ENCODE measurements around the gene SC5D.

DNA sequence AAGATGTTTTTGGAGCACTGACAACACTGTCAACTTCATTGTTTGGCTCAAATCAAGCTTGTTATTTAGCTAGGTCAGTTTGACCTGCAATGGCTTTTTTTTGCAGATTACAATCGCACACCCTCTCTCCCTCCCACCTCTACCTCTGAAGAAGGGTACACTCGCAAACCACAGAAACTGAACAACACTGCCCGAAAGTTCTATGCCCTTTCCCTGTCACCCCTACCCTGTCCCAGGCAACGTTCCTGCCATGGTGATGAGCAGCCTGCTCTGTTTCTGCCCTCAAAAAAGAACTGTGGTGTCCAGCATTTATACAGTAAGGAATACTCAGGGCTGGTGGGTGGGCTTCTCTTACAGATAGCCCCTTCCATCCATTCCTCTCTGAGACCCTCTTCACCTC is 33.7 kb downstream of the SC5D start:
- no peak for TF ChIP-seq POLR2AphosphoS5 (IDR thresholded peaks at IDR 0.05)
- TF ChIP-seq, protein P1, sequence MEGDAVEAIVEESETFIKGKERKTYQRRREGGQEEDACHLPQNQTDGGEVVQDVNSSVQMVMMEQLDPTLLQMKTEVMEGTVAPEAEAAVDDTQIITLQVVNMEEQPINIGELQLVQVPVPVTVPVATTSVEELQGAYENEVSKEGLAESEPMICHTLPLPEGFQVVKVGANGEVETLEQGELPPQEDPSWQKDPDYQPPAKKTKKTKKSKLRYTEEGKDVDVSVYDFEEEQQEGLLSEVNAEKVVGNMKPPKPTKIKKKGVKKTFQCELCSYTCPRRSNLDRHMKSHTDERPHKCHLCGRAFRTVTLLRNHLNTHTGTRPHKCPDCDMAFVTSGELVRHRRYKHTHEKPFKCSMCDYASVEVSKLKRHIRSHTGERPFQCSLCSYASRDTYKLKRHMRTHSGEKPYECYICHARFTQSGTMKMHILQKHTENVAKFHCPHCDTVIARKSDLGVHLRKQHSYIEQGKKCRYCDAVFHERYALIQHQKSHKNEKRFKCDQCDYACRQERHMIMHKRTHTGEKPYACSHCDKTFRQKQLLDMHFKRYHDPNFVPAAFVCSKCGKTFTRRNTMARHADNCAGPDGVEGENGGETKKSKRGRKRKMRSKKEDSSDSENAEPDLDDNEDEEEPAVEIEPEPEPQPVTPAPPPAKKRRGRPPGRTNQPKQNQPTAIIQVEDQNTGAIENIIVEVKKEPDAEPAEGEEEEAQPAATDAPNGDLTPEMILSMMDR (IDR thresholded peaks at IDR 0.05) = no peak

Measured in esophagus muscularis mucosa (tissue), 3 donors.